ENCODE results near the gene PEPD. TPM values are rescaled to one million over a fixed set of nuclear protein-coding genes. Genes with fewer than 3 reads are reported as not detected.
"Not testable (repeated sequence)": the region's sequence is repeated elsewhere in the genome, so short reads cannot be mapped to it uniquely, and the experiment has no call there.

PEPD gene
- total RNA-seq, 1 donor from 2014 or later = 84.7 TPM

GRCh38 chr19:33486936-33487811 is 34.4 kb downstream of the PEPD start:
- Mint-ChIP-seq H3K27me3 (no peaks in the 10 kb centered on the region), H3K36me3 (peaks cover 19% of the 10 kb centered on the region), H3K9me3 (no peaks in the 10 kb centered on the region), H3K27ac (no peak overlapping the region), H3K4me3 (peak overlapping the region; percentile 39), H3K4me1 (ENCODE audit: unreplicated experiment) (peaks cover 5% of the 10 kb centered on the region)
- TF ChIP-seq CTCF (conservative IDR thresholded peaks at IDR 0.05) = no peak
- no peak for DNase-seq (ENCODE audit: extremely low spot score, unreplicated experiment)

- no peak overlapping the region for H3K27ac Mint-ChIP-seq
Observed at GRCh38 chr19:33486407-33486806, 35.2 kb downstream of the PEPD start.

GRCh38 chr19:33484226-33484774 is 37.3 kb downstream of the PEPD start:
- H3K36me3 Mint-ChIP-seq = peaks cover 31% of the 10 kb centered on the region
- H3K4me1 Mint-ChIP-seq (ENCODE audit: unreplicated experiment) = peaks cover 5% of the 10 kb centered on the region
- DNase-seq (ENCODE audit: extremely low spot score, unreplicated experiment) = no peak
- TF ChIP-seq CTCF (conservative IDR thresholded peaks at IDR 0.05) = no peak
- H3K4me3 Mint-ChIP-seq = no peak overlapping the region
- H3K27me3 Mint-ChIP-seq = no peaks in the 10 kb centered on the region
- H3K9me3 Mint-ChIP-seq = no peaks in the 10 kb centered on the region
- no peak overlapping the region for H3K27ac Mint-ChIP-seq

More at GRCh38 chr19:33486407-33486806, 35.2 kb downstream of the PEPD start:
- no peaks in the 10 kb centered on the region for H3K27me3 Mint-ChIP-seq
- no peaks in the 10 kb centered on the region for H3K9me3 Mint-ChIP-seq
- no peak for DNase-seq (ENCODE audit: extremely low spot score, unreplicated experiment)
- peaks cover 19% of the 10 kb centered on the region for H3K36me3 Mint-ChIP-seq
- no peak overlapping the region for H3K4me3 Mint-ChIP-seq
- peaks cover 5% of the 10 kb centered on the region for H3K4me1 Mint-ChIP-seq (ENCODE audit: unreplicated experiment)
- no peak for TF ChIP-seq CTCF (conservative IDR thresholded peaks at IDR 0.05)

GRCh38 chr19:33482476-33482875 is 39.1 kb downstream of the PEPD start:
- TF ChIP-seq CTCF (conservative IDR thresholded peaks at IDR 0.05) = no peak
- Mint-ChIP-seq H3K4me3 (no peak overlapping the region), H3K4me1 (ENCODE audit: unreplicated experiment) (peaks cover 5% of the 10 kb centered on the region), H3K27ac (no peak overlapping the region), H3K27me3 (no peaks in the 10 kb centered on the region), H3K36me3 (peaks cover 45% of the 10 kb centered on the region), H3K9me3 (no peaks in the 10 kb centered on the region)
- no peak for DNase-seq (ENCODE audit: extremely low spot score, unreplicated experiment)

- peaks cover 51% of the 10 kb centered on the region for H3K36me3 Mint-ChIP-seq
- no peak for DNase-seq (ENCODE audit: extremely low spot score, unreplicated experiment)
- peaks cover 2% of the 10 kb centered on the region for H3K4me1 Mint-ChIP-seq (ENCODE audit: unreplicated experiment)
- no peak overlapping the region for H3K27ac Mint-ChIP-seq
- no peak overlapping the region for H3K4me3 Mint-ChIP-seq
- H3K9me3 Mint-ChIP-seq = no peaks in the 10 kb centered on the region
- no peak for TF ChIP-seq CTCF (conservative IDR thresholded peaks at IDR 0.05)
- H3K27me3 Mint-ChIP-seq = no peaks in the 10 kb centered on the region
Observed at GRCh38 chr19:33481863-33482262, 39.7 kb downstream of the PEPD start.

GRCh38 chr19:33479570-33479969 is 42.0 kb downstream of the PEPD start:
- DNase-seq (ENCODE audit: extremely low spot score, unreplicated experiment); H3K27ac Mint-ChIP-seq: not testable (repeated sequence)

More at GRCh38 chr19:33479570-33479969, 42.0 kb downstream of the PEPD start:
- not testable (repeated sequence) for H3K4me1 Mint-ChIP-seq (ENCODE audit: unreplicated experiment); H3K9me3 Mint-ChIP-seq; H3K4me3 Mint-ChIP-seq; H3K27me3 Mint-ChIP-seq
- peaks cover 45% of the 10 kb centered on the region for H3K36me3 Mint-ChIP-seq

All from type B pancreatic cell (in vitro differentiated cells).